SK-N-MC (cell line): ENCODE data around the gene SPG7.

Experiments used
- EZH2 ChIP-seq: fragments of 200-600 bp; sonication (generic); IDR thresholded peaks from one replicate; pipeline ENCODE4 v1.6.1; 2017; ENCODE audit warnings: antibody characterized with exemption
- POLR2AphosphoS5 ChIP-seq: IDR thresholded peaks from 2 replicates; pipeline ENCODE4 v1.6.1; 2012; ENCODE audit warnings: mild to moderate bottlenecking, low read depth, low read length, borderline replicate concordance

DNA sequence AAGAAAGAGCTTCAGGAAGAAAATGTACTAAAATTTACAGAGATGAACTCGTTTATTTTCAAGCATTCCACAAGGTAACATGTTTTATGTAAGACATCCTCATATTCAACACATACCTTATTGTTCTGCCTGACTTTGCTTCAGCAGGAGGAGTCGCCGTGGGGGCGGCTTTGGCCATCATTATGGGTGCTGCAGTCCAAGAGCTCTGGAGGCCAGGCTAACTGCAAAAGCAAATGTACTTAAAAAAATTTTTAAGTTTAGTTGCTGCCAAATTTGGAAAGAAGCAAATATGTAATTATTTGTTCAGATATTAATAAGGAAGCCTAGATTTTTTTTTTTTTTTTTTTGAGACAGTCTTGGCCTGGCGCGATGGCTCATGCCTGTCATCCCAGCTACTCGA, 4.1 kb upstream of the SPG7 start:
- TF ChIP-seq POLR2AphosphoS5 (no peak), EZH2 (no peak)
